BE2C (cell line): Measurements from ENCODE around the gene CEP128.

ENCODE experiments used
- DNase-seq: peaks from one replicate; pipeline ENCODE4 v3.0.0-alpha.2; 2020
- H3K27me3 ChIP-seq: fragments of 250-450 bp; sonication (Bioruptor Pico); 2 replicates; pipeline ENCODE4 v1.5.1; 2020; ENCODE audit warnings: mild to moderate bottlenecking
- H3K36me3 ChIP-seq: fragments of 250-450 bp; sonication (Bioruptor Pico); 2 replicates; pipeline ENCODE4 v1.5.1; 2020; ENCODE audit warnings: mild to moderate bottlenecking
- H3K4me1 ChIP-seq: fragments of 250-450 bp; sonication (Bioruptor Pico); 2 replicates; pipeline ENCODE4 v1.5.1; 2020
- H3K4me3 ChIP-seq: 2 replicates; pipeline ENCODE4 v1.5.1; 2011; ENCODE audit warnings: low read depth, low read length
- H3K9me3 ChIP-seq: fragments of 250-450 bp; sonication (Bioruptor Pico); 2 replicates; pipeline ENCODE4 v1.5.1; 2020
- TF ChIP-seq, protein P1 (sequence below): IDR thresholded peaks from 2 replicates; pipeline ENCODE4 v1.5.1; 2012; ENCODE audit warnings: mild to moderate bottlenecking, low read depth, low read length

The CEP128 gene

GRCh38 chr14:80768646-80769045, 172.9 kb downstream of the CEP128 start:
- no peaks in the 10 kb centered on the region for H3K9me3 ChIP-seq
- DNase-seq: no peak
- no peaks in the 10 kb centered on the region for H3K27me3 ChIP-seq
- TF ChIP-seq, protein P1, sequence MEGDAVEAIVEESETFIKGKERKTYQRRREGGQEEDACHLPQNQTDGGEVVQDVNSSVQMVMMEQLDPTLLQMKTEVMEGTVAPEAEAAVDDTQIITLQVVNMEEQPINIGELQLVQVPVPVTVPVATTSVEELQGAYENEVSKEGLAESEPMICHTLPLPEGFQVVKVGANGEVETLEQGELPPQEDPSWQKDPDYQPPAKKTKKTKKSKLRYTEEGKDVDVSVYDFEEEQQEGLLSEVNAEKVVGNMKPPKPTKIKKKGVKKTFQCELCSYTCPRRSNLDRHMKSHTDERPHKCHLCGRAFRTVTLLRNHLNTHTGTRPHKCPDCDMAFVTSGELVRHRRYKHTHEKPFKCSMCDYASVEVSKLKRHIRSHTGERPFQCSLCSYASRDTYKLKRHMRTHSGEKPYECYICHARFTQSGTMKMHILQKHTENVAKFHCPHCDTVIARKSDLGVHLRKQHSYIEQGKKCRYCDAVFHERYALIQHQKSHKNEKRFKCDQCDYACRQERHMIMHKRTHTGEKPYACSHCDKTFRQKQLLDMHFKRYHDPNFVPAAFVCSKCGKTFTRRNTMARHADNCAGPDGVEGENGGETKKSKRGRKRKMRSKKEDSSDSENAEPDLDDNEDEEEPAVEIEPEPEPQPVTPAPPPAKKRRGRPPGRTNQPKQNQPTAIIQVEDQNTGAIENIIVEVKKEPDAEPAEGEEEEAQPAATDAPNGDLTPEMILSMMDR: no peak
- no peak overlapping the region for H3K4me3 ChIP-seq
- H3K4me1 ChIP-seq: no peaks in the 10 kb centered on the region
- no peaks in the 10 kb centered on the region for H3K36me3 ChIP-seq

GRCh38 chr14:80764921-80765507, 176.5 kb downstream of the CEP128 start:
- DNase-seq: no peak
- Histone ChIP-seq H3K9me3 (no peaks in the 10 kb centered on the region), H3K4me3 (no peak overlapping the region), H3K4me1 (no peaks in the 10 kb centered on the region), H3K27me3 (no peaks in the 10 kb centered on the region), H3K36me3 (no peaks in the 10 kb centered on the region)
- TF ChIP-seq, protein P1: no peak

DNA sequence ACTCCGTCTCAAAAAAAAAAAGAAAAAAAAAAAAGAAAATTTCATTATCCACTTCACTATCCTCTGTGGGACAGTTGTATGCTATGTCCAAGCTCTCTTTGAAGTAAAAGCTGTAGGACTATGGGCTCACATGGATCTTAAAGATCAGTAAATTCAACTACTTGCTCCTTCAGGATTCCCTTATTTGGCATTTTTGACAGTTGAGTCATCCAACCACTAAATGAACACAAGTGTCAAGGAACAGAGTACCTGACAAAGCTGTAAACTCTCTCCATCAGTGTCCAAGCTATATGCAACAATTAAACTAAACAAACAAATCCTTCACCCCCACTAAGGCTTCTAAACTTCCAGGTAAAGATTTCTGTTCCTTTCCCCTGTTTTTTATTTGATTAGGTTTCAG, 177.0 kb downstream of the CEP128 start:
- Histone ChIP-seq H3K27me3 (no peaks in the 10 kb centered on the region), H3K4me1 (no peaks in the 10 kb centered on the region), H3K9me3 (no peaks in the 10 kb centered on the region), H3K36me3 (no peaks in the 10 kb centered on the region), H3K4me3 (no peak overlapping the region)
- DNase-seq: no peak
- TF ChIP-seq, protein P1: no peak

DNA sequence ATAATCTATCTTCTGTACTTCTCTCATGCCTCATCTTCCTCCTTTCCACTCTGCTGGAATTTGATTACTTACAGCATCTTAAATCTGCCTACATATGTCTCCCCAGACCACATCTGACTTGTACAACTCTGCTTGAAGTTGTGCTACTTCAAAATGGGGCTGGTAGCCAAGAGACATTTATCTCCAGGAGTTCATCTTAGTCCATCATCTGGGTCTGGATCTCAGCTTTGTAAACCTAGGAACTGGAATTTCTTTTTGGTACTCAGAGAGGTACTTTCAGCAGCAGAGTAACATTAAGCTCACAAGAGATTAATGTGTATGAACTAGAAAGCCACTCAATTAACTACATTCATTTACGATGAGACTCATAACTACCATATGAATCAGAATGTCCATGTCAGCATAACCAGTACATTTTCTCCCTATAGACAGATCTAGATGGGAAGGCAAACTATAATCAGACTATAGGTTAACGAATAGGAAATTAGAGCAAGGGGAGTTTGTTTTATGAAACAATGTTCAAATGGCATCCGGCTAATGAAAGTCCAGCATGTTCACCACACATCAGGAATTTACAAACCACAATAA, 178.8 kb downstream of the CEP128 start:
- Histone ChIP-seq H3K9me3 (no peaks in the 10 kb centered on the region), H3K4me1 (no peaks in the 10 kb centered on the region), H3K27me3 (no peaks in the 10 kb centered on the region), H3K4me3 (no peak overlapping the region), H3K36me3 (no peaks in the 10 kb centered on the region)
- TF ChIP-seq, protein P1: no peak
- DNase-seq: no peak

- H3K4me3 ChIP-seq: no peak overlapping the region
- no peaks in the 10 kb centered on the region for H3K27me3 ChIP-seq
- DNase-seq: no peak
- TF ChIP-seq, protein P1: no peak
- no peaks in the 10 kb centered on the region for H3K9me3 ChIP-seq
- H3K4me1 ChIP-seq: no peaks in the 10 kb centered on the region
- no peaks in the 10 kb centered on the region; the same call in 1 of the 2 replicates for H3K36me3 ChIP-seq
Observed at GRCh38 chr14:80754696-80755095, 186.8 kb downstream of the CEP128 start.

DNA sequence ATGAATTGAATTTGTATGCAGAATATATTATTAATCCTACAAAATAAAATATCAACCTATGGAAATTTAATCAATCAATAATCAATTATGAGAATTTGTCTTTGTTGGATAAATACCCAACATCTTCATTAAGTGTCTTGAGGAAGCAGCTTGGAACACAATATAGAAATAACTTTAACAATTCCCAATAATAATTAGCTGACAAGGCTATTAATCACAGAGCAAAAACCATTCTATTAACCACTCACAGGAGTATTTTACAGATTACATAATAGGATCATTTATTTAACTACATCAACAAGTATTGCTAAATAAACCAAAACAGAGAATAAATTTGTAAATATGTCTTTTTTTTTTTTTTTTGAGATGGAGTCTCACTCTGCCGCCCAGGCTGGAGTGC, 190.3 kb downstream of the CEP128 start:
- peaks cover 3% of the 10 kb centered on the region; the same call in 1 of the 2 replicates for H3K36me3 ChIP-seq
- DNase-seq: no peak

More for the DNA sequence above, 190.3 kb downstream of the CEP128 start:
- no peaks in the 10 kb centered on the region for H3K27me3 ChIP-seq
- no peak overlapping the region for H3K4me3 ChIP-seq
- H3K4me1 ChIP-seq: no peaks in the 10 kb centered on the region
- H3K9me3 ChIP-seq: no peaks in the 10 kb centered on the region
- TF ChIP-seq, protein P1: no peak
